Fibroblast of mammary gland (primary cell): ENCODE data around the gene KRTAP10-8.
"Not testable (repeated sequence)": the region's sequence is repeated elsewhere in the genome, so short reads cannot be mapped to it uniquely, and the experiment has no call there.

Experiments
- DNase-seq: peaks from one replicate; pipeline ENCODE4 v3.0.0-alpha.2; 2010; ENCODE audit warnings: low read depth
- H3K4me3 ChIP-seq: 2 replicates; pipeline ENCODE4 v1.5.1; 2011; ENCODE audit warnings: low read depth, mild to moderate bottlenecking, low read length, moderate library complexity; ENCODE audit not compliant: control insufficient read depth
- TF ChIP-seq, protein P1 (sequence below): conservative IDR thresholded peaks from 2 replicates; pipeline ENCODE4 v1.5.1; 2011; ENCODE audit warnings: low read depth, low read length, inconsistent platforms; ENCODE audit not compliant: control insufficient read depth, insufficient read depth

The KRTAP10-8 gene

DNA sequence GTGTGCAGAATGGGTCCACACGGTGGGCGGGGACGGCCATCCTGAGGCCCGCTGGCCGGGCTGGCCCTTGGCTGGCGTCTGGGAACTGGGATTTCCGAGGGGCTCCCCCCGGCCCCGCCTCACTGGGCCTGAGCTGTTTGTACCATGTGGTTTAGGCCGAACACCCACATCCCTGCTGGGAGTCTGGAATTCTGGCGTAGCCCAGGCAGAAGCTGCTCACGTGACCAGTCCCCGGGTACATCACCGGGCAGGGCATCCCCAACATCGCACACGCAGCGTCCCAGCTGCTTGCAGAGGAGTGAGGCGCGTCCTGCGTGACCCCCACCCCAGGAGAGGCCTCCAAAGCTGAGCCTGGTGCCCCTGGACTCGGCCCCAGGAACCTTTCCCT is 9.4 kb upstream of the KRTAP10-8 start:
- DNase-seq: no peak
- no peak overlapping the region for H3K4me3 ChIP-seq
- TF ChIP-seq, protein P1, sequence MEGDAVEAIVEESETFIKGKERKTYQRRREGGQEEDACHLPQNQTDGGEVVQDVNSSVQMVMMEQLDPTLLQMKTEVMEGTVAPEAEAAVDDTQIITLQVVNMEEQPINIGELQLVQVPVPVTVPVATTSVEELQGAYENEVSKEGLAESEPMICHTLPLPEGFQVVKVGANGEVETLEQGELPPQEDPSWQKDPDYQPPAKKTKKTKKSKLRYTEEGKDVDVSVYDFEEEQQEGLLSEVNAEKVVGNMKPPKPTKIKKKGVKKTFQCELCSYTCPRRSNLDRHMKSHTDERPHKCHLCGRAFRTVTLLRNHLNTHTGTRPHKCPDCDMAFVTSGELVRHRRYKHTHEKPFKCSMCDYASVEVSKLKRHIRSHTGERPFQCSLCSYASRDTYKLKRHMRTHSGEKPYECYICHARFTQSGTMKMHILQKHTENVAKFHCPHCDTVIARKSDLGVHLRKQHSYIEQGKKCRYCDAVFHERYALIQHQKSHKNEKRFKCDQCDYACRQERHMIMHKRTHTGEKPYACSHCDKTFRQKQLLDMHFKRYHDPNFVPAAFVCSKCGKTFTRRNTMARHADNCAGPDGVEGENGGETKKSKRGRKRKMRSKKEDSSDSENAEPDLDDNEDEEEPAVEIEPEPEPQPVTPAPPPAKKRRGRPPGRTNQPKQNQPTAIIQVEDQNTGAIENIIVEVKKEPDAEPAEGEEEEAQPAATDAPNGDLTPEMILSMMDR: no peak

DNA sequence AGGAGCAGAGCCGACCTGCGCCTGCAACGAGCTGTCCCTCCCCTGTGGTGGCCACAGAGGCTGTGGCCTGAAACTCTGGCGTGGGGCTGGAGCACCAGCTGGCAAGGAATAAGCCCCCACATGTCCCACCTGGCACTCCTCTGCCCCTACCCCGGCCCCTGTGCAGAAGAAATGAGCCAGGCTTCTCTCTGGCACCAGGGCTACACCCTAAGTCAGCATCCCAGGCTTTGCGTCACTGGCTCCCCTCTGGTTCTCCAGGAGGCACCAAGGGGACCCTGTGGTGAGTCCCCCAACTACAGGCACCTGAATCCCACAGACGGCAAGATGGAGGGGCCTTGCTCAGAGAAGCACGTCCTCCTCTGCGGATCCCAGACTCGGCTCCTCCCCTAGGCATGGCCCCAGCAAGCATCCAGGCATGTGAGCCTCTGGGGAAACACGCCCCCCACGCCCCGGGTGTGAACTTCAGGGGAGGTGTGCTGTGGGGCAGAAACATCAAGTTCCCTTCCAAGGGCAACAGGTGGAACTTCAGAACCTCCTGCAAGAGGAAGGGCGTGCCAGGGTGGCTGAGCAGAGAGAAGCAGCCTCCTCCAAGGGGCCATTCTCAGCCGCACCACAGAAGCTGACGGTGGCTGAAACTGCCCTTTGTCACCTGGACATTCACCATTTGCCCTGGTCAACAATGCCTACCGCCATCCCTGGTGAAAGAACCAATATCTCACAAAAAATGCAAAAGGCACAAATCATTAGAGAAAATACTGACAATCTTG is 8.6 kb upstream of the KRTAP10-8 start:
- TF ChIP-seq, protein P1: no peak
- no peak for DNase-seq
- H3K4me3 ChIP-seq: no peak overlapping the region

DNA sequence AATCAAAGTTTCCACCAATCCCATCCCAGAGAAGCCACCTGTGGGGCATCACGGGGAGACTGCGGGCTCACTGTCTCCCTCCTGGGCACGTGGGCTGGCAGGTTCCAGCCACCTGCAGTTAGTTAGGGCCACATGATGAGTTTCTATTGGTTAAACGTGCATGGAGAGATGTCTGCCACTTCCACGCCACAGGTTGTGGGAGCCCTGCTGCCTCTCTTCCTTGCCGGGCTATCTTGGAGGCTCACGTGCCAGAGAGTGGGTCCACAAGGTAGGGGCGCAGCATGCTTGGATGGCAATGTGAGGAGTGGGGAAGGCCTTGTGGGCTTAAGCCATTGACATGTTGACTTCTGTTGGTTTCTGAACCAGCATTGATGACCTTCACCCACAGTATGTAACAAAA is 8.0 kb upstream of the KRTAP10-8 start:
- TF ChIP-seq, protein P1: no peak
- no peak for DNase-seq
- H3K4me3 ChIP-seq: no peak overlapping the region

DNA sequence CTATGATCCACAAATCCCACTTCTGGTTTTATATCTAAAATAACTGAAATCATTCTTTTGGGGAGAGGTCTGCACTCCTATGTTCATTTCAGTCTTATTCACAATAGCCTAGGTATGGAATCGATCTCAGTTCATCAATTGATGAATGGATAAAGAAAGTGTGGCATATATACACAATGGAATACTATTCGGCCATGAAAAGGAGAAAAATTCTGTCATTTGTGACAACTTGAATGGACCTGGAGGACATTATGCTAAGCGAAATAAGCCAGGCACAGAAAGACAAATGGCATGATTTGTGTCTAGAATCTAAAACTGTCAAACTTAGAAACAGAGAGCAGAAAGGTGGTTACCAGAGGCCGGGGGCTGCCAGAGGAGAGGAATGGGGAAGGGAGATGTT is 5.4 kb upstream of the KRTAP10-8 start:
- TF ChIP-seq, protein P1: no peak
- no peak for DNase-seq
- no peak overlapping the region for H3K4me3 ChIP-seq

DNA sequence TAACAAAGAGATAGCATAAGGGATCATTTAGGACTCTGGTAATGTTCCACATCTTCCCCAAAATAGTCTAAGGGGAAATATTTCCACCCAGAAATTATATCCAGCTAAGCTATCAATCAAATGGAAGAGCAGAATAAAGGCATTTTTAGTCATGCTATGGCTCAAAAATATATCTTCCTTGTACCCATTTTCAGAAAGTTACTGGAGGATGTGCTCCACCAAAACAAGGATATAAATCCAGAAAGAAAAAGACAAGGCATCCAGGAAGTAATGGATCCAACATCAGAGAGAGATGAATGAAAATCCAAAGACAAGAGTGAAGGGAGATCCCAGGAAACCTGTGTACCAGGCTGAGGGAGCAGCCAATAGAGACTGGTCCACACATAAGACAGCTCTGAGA is 2.7 kb upstream of the KRTAP10-8 start:
- no peak for DNase-seq
- TF ChIP-seq, protein P1: no peak
- no peak overlapping the region for H3K4me3 ChIP-seq

DNA sequence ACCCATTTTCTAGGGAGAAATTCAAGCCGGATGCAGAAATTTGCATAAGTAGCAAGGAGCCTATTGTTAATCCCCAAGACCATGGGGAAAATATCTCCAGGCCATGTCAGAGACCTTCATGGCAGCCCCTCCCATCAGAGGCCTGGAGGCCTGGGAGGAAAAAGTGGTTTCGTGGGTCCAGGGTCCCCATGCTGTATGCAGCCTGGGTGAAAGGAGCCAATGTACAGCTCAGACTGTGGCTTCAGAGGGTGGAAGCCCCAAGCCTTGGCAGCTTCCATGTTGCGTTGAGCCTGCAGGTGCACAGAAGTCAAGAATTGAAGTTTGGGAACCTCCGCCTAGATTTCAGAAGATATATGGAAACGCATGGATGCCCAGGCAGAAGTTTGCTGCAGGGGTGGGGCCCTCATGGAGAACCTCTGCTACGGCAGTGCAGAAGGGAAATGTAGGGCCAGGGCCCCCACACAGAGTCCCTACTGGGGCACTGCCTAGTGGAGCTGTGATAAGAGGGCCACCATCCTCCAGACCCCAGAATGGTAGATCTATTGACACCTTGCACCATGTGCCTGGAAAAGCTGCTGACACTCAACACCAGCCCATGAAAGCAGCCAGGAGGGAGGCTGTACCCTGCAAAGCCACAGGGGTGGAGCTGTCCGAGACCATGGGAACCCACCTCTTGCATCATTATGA is 1.6 kb upstream of the KRTAP10-8 start:
- DNase-seq, H3K4me3 ChIP-seq: not testable (repeated sequence)

DNA sequence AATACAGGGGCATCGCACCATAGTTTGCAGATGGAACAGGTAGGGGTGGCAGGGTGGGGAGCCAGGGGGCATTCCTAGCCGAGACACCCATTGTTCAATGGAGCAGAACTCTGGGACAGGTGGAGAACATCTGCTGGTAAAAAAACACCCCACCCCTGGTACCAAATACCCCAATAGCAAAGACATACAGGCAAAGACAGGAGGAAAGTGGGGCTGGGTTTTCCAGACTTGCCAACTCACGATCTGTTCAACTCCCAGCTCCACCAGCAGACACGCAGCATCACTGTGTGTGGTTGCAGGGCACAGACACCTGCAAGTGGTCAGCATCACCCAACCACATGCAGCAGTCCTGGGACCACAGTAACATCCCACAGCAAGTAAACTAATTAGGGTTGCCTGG is 328 bp upstream of the KRTAP10-8 start:
- TF ChIP-seq, protein P1: no peak
- no peak overlapping the region for H3K4me3 ChIP-seq
- no peak for DNase-seq
